Tibial nerve (tissue), 4 donors: ENCODE measurements around the gene TAB2. TPM values are rescaled to one million over a fixed set of nuclear protein-coding genes. Genes with fewer than 3 reads are reported as not detected.

Experiments
- DNase-seq, 2 donors: peaks; one replicate each; pipeline ENCODE4 v3.0.0-alpha.2; 2019; ENCODE audit warnings: low spot score in 2 of 2
- H3K27ac ChIP-seq, 4 donors: fragments of 200-600 bp; sonication (generic) in 3 of 4; one replicate each; pipeline ENCODE4 v1.5.1; 2017 to 2019; ENCODE audit warnings: mild to moderate bottlenecking in 1 of 4
- H3K27me3 ChIP-seq, 2 donors: fragments of 200-600 bp; sonication (generic) in 1 of 2; one replicate each; pipeline versions ENCODE4 v1.5.1 to v1.6.0; 2017 to 2019
- H3K36me3 ChIP-seq, 3 donors: fragments of 200-600 bp; sonication (generic); one replicate each; pipeline ENCODE4 v1.5.1; 2018 to 2019
- H3K4me1 ChIP-seq, 4 donors: fragments of 200-600 bp; sonication (generic) in 3 of 4; one replicate each; pipeline ENCODE4 v1.5.1; 2017 to 2019
- H3K4me3 ChIP-seq, 4 donors: fragments of 200-600 bp; sonication (generic) in 3 of 4; one replicate each; pipeline ENCODE4 v1.5.1; 2017 to 2019; ENCODE audit warnings: mild to moderate bottlenecking in 1 of 4, moderate library complexity in 1 of 4
- H3K9me3 ChIP-seq, 4 donors: fragments of 200-600 bp; sonication (generic) in 3 of 4; one replicate each; pipeline ENCODE4 v1.5.1; 2017 to 2019
- CTCF ChIP-seq, 5 experiments: fragments of 200-600 bp in 3 of 5; fragments of 450-650 bp in 2 of 5; sonication (generic) in 3 of 5; IDR thresholded peaks; one replicate each; pipeline ENCODE4 v1.5.1; 2016 to 2019; ENCODE audit warnings: antibody characterized with exemption in 5 of 5, mild to moderate bottlenecking in 3 of 5, moderate library complexity in 2 of 5
- EP300 ChIP-seq, 2 donors: sonication (generic); formaldehyde crosslinking; IDR thresholded peaks; one replicate each; pipeline ENCODE4 v1.6.1; 2017; ENCODE audit warnings: antibody characterized with exemption in 2 of 2, mild to moderate bottlenecking in 1 of 2
- POLR2A ChIP-seq, 2 donors: fragments of 450-650 bp; IDR thresholded peaks; one replicate each; pipeline ENCODE4 v1.6.1; 2017; ENCODE audit warnings: antibody characterized with exemption in 2 of 2, mild to moderate bottlenecking in 2 of 2, moderate library complexity in 2 of 2
- WGBS, 2 donors: methylation state at CpG; one replicate each; pipeline ENCODE4 v1.1.5; 2018; 5-methylcytosine and 5-hydroxymethylcytosine counted together
- total RNA-seq, 4 donors: library from RNA; depleted of rRNA; stranded (reverse); fragments of >200 nt; gene quantifications; one replicate each; pipeline ENCODE4 v1.1.0, GENCODE V29; 2016

The TAB2 gene
- total RNA-seq, 4 donors from 2014 or later, result 57.5 to 101 (median 74.7) TPM

- no peak overlapping the region for H3K4me3 ChIP-seq
- TF ChIP-seq CTCF (IDR thresholded peaks at IDR 0.05), result no peak
- no peak for TF ChIP-seq EP300 (IDR thresholded peaks at IDR 0.05)
- no peak for TF ChIP-seq POLR2A (IDR thresholded peaks at IDR 0.05)
- no peaks in the 10 kb centered on the region for H3K36me3 ChIP-seq
- H3K9me3 ChIP-seq, result no peaks in the 10 kb centered on the region
- no peaks in the 10 kb centered on the region for H3K27me3 ChIP-seq
- no peak for DNase-seq
- peak overlapping the region in 3 of 4 donors; percentile 6 to 100 (median 100) for H3K27ac ChIP-seq
- peaks cover 0 to 70% (median 31%) of the 10 kb centered on the region in 4 donors for H3K4me1 ChIP-seq
These were observed 3.3 kb downstream of the TAB2 start for GRCh38 chr6:149320796-149321195.

DNA sequence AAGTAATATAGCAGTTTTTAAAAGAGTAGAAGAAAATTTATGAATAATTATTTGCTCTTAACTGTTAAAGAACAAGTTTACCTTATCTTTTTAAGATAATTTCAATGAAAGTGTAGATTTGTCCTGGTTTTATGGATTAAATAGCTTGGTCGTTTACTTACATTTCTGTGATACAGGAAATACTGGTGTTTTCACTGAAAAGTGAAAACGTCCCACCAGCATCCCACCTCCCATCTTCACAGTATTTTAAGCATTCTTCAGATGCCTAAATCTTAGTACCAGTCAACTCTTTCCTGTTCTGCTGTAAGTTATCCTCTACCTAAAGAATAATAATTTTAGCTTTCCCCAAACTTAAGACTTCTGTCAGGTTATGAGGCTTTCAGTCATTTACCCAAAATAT, 5.8 kb downstream of the TAB2 start:
- Histone ChIP-seq H3K27ac (peak overlapping the region in 3 of 4 donors; percentile 43 to 100 (median 48)), H3K27me3 (no peaks in the 10 kb centered on the region), H3K4me3 (no peak overlapping the region), H3K9me3 (no peaks in the 10 kb centered on the region), H3K4me1 (peaks cover 0 to 81% (median 42%) of the 10 kb centered on the region in 4 donors), H3K36me3 (no peaks in the 10 kb centered on the region)
- 20 to 26% methylated on average over 2 of the region's 2 CpGs for WGBS, 2 donors
- DNase-seq, result no peak
- TF ChIP-seq EP300 (IDR thresholded peaks at IDR 0.05) (no peak), POLR2A (IDR thresholded peaks at IDR 0.05) (no peak), CTCF (IDR thresholded peaks at IDR 0.05) (no peak)

- Histone ChIP-seq H3K27me3 (no peaks in the 10 kb centered on the region), H3K9me3 (no peaks in the 10 kb centered on the region), H3K27ac (peak overlapping the region in 2 of 4 donors; percentile 48 to 100), H3K36me3 (no peaks in the 10 kb centered on the region), H3K4me3 (no peak overlapping the region), H3K4me1 (peaks cover 0 to 86% (median 44%) of the 10 kb centered on the region in 4 donors)
- 19 to 26% methylated on average over 2 of the region's 2 CpGs for WGBS, 2 donors
- TF ChIP-seq POLR2A (IDR thresholded peaks at IDR 0.05) (no peak), EP300 (IDR thresholded peaks at IDR 0.05) (no peak), CTCF (IDR thresholded peaks at IDR 0.05) (no peak)
- no peak for DNase-seq
These were observed 6.4 kb downstream of the TAB2 start for GRCh38 chr6:149323925-149324324.

DNA sequence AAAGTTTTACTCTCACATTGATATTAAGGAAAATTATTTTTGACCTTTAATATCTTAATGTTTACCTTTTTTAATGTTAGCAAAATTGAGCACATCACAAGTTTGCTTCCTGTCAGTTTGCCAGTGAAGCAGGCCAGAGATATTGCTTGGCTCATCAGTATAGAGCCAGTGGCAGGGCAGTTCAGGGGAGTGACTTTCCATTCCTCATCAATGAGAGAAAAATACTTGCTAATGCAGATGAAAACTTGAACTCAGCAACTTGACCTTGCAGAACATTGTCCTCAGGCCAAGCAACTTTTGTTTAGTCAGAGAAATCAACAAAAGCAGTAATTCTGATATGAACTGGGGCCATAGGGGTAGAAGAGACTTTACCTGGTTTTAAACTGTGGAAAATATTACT, 6.9 kb downstream of the TAB2 start:
- no peak overlapping the region for H3K4me3 ChIP-seq
- H3K27me3 ChIP-seq, result no peaks in the 10 kb centered on the region
- peak overlapping the region in 2 of 4 donors; percentile 48 to 100 for H3K27ac ChIP-seq
- H3K36me3 ChIP-seq, result no peaks in the 10 kb centered on the region
- peaks cover 0 to 88% (median 45%) of the 10 kb centered on the region in 4 donors for H3K4me1 ChIP-seq
- H3K9me3 ChIP-seq, result no peaks in the 10 kb centered on the region
- TF ChIP-seq CTCF (IDR thresholded peaks at IDR 0.05) (no peak), EP300 (IDR thresholded peaks at IDR 0.05) (no peak), POLR2A (IDR thresholded peaks at IDR 0.05) (no peak)
- no peak for DNase-seq

DNA sequence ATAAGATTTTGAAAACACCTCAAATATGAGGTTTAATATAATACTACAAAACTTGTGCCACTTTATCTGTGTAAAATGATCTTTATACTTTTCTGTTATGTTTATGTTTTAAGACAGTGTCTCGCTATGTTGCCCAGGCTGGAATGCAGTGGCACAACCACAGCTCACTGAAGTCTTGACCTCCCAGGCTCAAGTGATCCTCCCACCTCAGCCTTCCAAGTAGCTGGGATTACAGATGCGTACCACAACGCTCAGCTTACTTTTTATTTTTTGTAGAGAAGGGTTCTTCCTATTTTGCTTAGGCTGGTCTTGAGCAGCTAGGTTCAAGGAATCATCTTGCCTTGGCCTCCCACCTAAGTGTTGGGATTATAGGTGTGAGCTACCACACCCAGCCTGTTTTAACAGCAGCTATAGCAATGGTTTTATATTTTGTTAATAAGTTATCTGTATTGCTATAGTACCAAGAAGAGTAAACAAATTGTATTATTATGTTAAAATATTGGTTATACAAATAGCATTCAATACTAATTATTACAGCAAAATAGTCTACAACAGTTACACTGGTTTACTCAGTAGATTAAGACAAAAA, 8.2 kb downstream of the TAB2 start:
- Histone ChIP-seq H3K36me3 (no peaks in the 10 kb centered on the region), H3K4me1 (peaks cover 0 to 85% (median 41%) of the 10 kb centered on the region in 4 donors), H3K9me3 (no peaks in the 10 kb centered on the region), H3K27me3 (no peaks in the 10 kb centered on the region), H3K27ac (peak overlapping the region in 1 of 4 donors; percentile 28), H3K4me3 (no peak overlapping the region)
- no peak for TF ChIP-seq POLR2A (IDR thresholded peaks at IDR 0.05)
- DNase-seq, result no peak
- 65 to 68% methylated on average over 3 of the region's 3 CpGs for WGBS, 2 donors
